ENCODE measurements around the gene IPO5.
"Not testable (repeated sequence)": the region's sequence is repeated elsewhere in the genome, so short reads cannot be mapped to it uniquely, and the experiment has no call there.

Gene IPO5

GRCh38 chr13:97948041-97948440, 5.4 kb upstream of the IPO5 start:
- H3K4me3 ChIP-seq (ENCODE audit: low read depth, low read length) = no peak overlapping the region
- no peak for TF ChIP-seq CTCF (IDR thresholded peaks at IDR 0.05; ENCODE audit: borderline replicate concordance, insufficient read depth, low read depth, low read length)

GRCh38 chr13:97949316-97949715, 4.2 kb upstream of the IPO5 start:
- not testable (repeated sequence) for H3K4me3 ChIP-seq (ENCODE audit: low read depth, low read length)

- TF ChIP-seq CTCF (IDR thresholded peaks at IDR 0.05; ENCODE audit: borderline replicate concordance, insufficient read depth, low read depth, low read length) = no peak
Measured at GRCh38 chr13:97951376-97951775, 2.1 kb upstream of the IPO5 start.

DNA sequence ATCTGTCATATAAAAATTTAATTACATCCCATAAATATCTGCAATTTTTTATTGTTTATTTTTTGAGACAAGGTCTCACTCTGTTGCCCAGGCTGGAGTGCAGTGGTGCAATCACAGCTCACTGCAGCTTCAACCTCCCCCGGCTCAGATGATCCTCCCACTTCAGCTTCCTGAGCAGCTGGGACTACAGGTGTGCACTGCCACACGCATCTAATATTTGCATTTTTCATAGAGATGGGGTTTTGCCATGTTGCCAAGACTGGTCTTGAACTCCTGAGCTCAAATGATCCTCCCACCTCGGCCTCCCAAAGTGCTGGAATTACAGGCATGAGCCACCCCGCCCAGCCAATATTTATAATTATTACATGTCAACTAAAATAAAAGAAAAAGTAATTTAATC, 644 bp upstream of the IPO5 start:
- H3K4me3 ChIP-seq (ENCODE audit: low read depth, low read length) = not testable (repeated sequence)

More at GRCh38 chr13:97951376-97951775, 2.1 kb upstream of the IPO5 start:
- H3K4me3 ChIP-seq (ENCODE audit: low read depth, low read length) = no peak overlapping the region

GRCh38 chr13:97961340-97961739, 7.9 kb downstream of the IPO5 start:
- no peak overlapping the region for H3K4me3 ChIP-seq (ENCODE audit: low read depth, low read length)
- TF ChIP-seq CTCF (IDR thresholded peaks at IDR 0.05; ENCODE audit: borderline replicate concordance, insufficient read depth, low read depth, low read length) = no peak

DNA sequence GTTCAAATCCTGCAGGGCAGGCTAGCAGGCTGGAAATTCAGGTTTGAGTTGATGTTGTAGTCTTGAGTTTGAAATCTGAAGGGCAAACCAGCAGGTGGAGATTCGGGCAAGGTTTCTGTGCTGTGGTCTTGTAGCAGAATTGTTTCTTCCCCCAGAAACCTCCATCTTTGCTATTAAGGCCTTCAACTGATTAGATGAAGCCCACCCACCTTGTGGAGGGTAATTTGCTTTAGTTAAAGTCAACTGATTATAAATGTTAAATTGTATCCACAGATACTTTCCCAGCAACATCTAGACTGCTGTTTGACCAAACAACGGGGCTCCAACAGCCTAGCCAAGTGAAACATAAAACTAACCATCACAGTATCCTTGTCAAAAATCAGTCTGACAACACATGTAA, 9.4 kb downstream of the IPO5 start:
- no peak for TF ChIP-seq CTCF (IDR thresholded peaks at IDR 0.05; ENCODE audit: borderline replicate concordance, insufficient read depth, low read depth, low read length)
- no peak overlapping the region for H3K4me3 ChIP-seq (ENCODE audit: low read depth, low read length)

DNA sequence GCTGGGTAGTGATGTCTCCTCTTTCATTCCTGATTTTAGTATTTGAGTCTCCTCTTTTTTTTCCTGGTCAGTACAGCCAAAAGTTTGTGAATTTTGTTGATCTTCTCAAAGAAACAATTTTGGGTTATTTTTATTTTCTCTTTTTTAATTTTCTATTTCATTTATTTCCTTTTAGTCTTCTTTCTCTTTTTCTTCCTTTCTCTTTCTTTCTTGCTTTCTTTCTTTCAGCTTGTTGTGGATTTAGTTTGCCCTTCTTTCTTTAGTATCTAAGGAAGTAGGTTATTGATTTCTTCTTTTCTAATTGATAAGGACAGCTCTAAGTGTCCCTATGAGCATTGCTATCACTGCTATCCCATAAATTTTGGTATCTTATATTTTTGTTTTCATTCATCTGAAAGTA, 13.8 kb downstream of the IPO5 start:
- H3K4me3 ChIP-seq (ENCODE audit: low read depth, low read length) = no peak overlapping the region
- TF ChIP-seq CTCF (IDR thresholded peaks at IDR 0.05; ENCODE audit: borderline replicate concordance, insufficient read depth, low read depth, low read length) = no peak

DNA sequence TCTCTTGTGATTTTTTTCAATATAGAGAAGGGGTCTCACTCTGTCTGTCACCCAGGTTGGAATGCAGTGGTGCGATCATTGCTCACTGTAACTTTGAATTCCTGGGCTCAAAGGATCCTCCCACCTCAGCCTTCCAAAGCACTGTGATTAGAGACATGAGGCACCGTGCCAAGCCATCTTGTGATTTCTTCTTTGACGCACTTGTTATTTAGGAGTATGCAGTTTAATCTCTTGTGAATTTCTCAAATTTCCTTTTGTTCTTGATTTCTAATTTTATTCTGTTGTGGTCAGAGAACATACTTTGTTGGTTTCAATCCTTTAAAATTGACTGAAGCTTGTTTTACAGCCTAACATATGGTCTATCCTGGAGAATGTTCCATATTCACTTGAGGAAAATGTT, 14.5 kb downstream of the IPO5 start:
- H3K4me3 ChIP-seq (ENCODE audit: low read depth, low read length) = no peak overlapping the region
- no peak for TF ChIP-seq CTCF (IDR thresholded peaks at IDR 0.05; ENCODE audit: borderline replicate concordance, insufficient read depth, low read depth, low read length)

All from GM12875 (cell line).